Measurements from ENCODE around the gene COL6A2. TPM values are rescaled to one million over a fixed set of nuclear protein-coding genes. Genes with fewer than 3 reads are reported as not detected.

The COL6A2 gene
- total and polyA plus RNA-seq, 10 of the 15 experiments (the other 5 are each of a cell fraction or from before 2014, with no cell fraction given), result 0.16 to 1.3 (median 0.34) TPM; not detected in 7

GRCh38 chr21:46145159-46145839 lies 47.4 kb downstream of the COL6A2 start:
- in situ Hi-C loops (cut with MboI), result no loop called here
- H3K4me3 ChIP-seq, result no peak overlapping the region
- H4K20me1 ChIP-seq (ENCODE audit: control insufficient read depth, insufficient read depth), result no peaks in the 10 kb centered on the region
- CTCF ChIA-PET, result no interaction called here
- no peak overlapping the region for H3K4me2 ChIP-seq (ENCODE audit: control insufficient read depth, insufficient read depth)
- ATAC-seq (no peak), DNase-seq (ENCODE audit: low read depth, low spot score) (no peak), FAIRE-seq (no peak)
- no peaks in the 10 kb centered on the region for H3K36me3 ChIP-seq (ENCODE audit: control insufficient read depth in 2 of 2, insufficient read depth in 2 of 2, low read length in 1 of 2)
- H3K4me1 ChIP-seq (ENCODE audit: control insufficient read depth, insufficient read depth, low read length), result no peaks in the 10 kb centered on the region; the same call in 1 of the 2 replicates
- no TSS peak for BruUV-seq (replicated peaks)
- POLR2A ChIA-PET, result no interaction called here
- intact Hi-C loops (cut with micrococcal nuclease; ENCODE audit: unreplicated experiment), result loop anchor here (10.0 kb wide), 1 partner anchor 140 kb away; the partner anchor contains the start of genes MCM3AP and YBEY
- no peak overlapping the region for H3K9ac ChIP-seq (ENCODE audit: control insufficient read depth, insufficient read depth, low read length)
- RAD21 ChIA-PET (ENCODE audit: unreplicated experiment), result no interaction called here
- no peaks in the 10 kb centered on the region for H3K79me2 ChIP-seq (ENCODE audit: control insufficient read depth, insufficient read depth, low read length)
- WGBS (ENCODE audit: insufficient coverage, insufficient replicate concordance, low lambda C conversion rate, missing lambda C conversion rate), result 92% methylated on average over 30 of the region's 51 CpGs
- H2AFZ ChIP-seq (ENCODE audit: control insufficient read depth, low read depth, low read length), result no peak overlapping the region
- H3K27me3 ChIP-seq (replicated peaks in 1 of 2; ENCODE audit: control insufficient read depth in 2 of 2, insufficient read depth in 2 of 2, low read length in 1 of 2), result no peaks in the 10 kb centered on the region
- SMC1A ChIA-PET (ENCODE audit: uncharacterized antibody, unreplicated experiment), result no interaction called here
- no peaks in the 10 kb centered on the region; the same call in 2 of the 3 replicates for H3K9me3 ChIP-seq (replicated peaks; ENCODE audit: control insufficient read depth, insufficient read depth, low read length)
- no peak overlapping the region for H3K27ac ChIP-seq (ENCODE audit: control insufficient read depth, insufficient read depth)
- TF ChIP-seq HDGF (IDR thresholded peaks at IDR 0.05), result no peak
- TF ChIP-seq IKZF2 (IDR thresholded peaks at IDR 0.05), result no peak
- no peak for TF ChIP-seq SMAD1 (IDR thresholded peaks at IDR 0.05; ENCODE audit: low read depth, partially characterized antibody)
- TF ChIP-seq DPF2 (IDR thresholded peaks at IDR 0.05), result no peak
- TF ChIP-seq EP300 (IDR thresholded peaks at IDR 0.05; ENCODE audit: borderline replicate concordance in 1 of 2, control insufficient read depth in 1 of 2, low read depth in 2 of 2, low read length in 2 of 2), result no peak
- TF ChIP-seq ZBTB40 (IDR thresholded peaks at IDR 0.05; ENCODE audit: borderline replicate concordance), result no peak
- no peak for TF ChIP-seq ESRRA (IDR thresholded peaks at IDR 0.05; ENCODE audit: low read length)
- TF ChIP-seq NFYA (IDR thresholded peaks at IDR 0.05; ENCODE audit: borderline replicate concordance, low read depth, low read length), result no peak
- TF ChIP-seq TCF3 (IDR thresholded peaks at IDR 0.05; ENCODE audit: borderline replicate concordance, insufficient read depth, low read depth, low read length), result no peak
- no peak for TF ChIP-seq BCLAF1 (IDR thresholded peaks at IDR 0.05)
- TF ChIP-seq CBFB (IDR thresholded peaks at IDR 0.05; ENCODE audit: low read depth), result no peak
